Right atrium auricular region (tissue), 2 donors: Measurements from ENCODE around the gene RTKN2. TPM values are rescaled to one million over a fixed set of nuclear protein-coding genes. Genes with fewer than 3 reads are reported as not detected.

Experiments
- DNase-seq: peaks from one replicate; pipeline ENCODE4 v3.0.0-alpha.2; 2019; ENCODE audit warnings: low spot score
- H3K27ac ChIP-seq, 2 donors: fragments of 200-600 bp; sonication (generic); 1 replicate in 1 of 2; 2 replicates in 1 of 2; pipeline ENCODE4 v1.5.1; 2016 to 2019
- H3K27me3 ChIP-seq, 2 donors: fragments of 200-600 bp; sonication (generic); one replicate each; pipeline versions ENCODE4 v1.5.1 to v1.6.0; 2017 to 2019
- H3K36me3 ChIP-seq: fragments of 200-600 bp; sonication (generic); one replicate; pipeline ENCODE4 v1.5.1; 2016
- H3K4me1 ChIP-seq, 2 donors: fragments of 200-600 bp; sonication (generic); one replicate each; pipeline versions ENCODE4 v1.5.1 to v1.6.0; 2017 to 2019
- H3K4me3 ChIP-seq, 2 donors: fragments of 200-600 bp; sonication (generic); 1 replicate in 1 of 2; 2 replicates in 1 of 2; pipeline ENCODE4 v1.5.1; 2017 to 2019; ENCODE audit warnings: mild to moderate bottlenecking in 1 of 2, moderate library complexity in 1 of 2
- H3K9me3 ChIP-seq, 2 donors: fragments of 200-600 bp; sonication (generic); one replicate each; pipeline ENCODE4 v1.5.1; 2019
- total RNA-seq, 2 donors: library from RNA; depleted of rRNA; stranded (reverse); fragments of >200 nt; gene quantifications; one replicate each; pipeline ENCODE4 v1.1.0, GENCODE V29; 2016
- TF ChIP-seq, protein P1 (sequence below), 2 donors: fragments of 200-600 bp; sonication (generic); IDR thresholded peaks; one replicate each; pipeline ENCODE4 v1.5.1; 2019; ENCODE audit warnings: antibody characterized with exemption in 2 of 2

The RTKN2 gene
- total RNA-seq, 2 donors from 2014 or later: 0.08 to 0.15 TPM

DNA sequence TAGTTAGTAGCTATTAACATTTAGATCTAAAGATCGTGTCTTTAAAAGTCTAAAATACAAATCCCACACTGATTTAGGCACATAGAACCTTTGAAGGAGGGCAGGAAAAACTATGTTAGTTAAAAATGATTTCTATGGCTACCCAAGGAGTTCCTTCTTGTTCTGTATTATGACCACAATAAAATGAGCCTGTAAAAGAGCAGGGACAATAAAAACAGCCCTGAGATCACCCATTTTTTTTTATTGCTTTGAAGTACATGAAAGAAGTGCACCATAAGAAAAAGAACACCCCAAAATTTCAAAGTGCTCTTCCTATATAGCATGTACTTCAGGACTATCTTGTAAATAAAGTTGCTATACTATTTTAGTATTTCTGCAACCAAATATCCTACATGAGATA is 29.8 kb downstream of the RTKN2 start:
- Histone ChIP-seq H3K9me3 (no peaks in the 10 kb centered on the region), H3K27me3 (no peaks in the 10 kb centered on the region), H3K27ac (no peak overlapping the region), H3K4me3 (no peak overlapping the region), H3K36me3 (no peaks in the 10 kb centered on the region), H3K4me1 (peaks cover 0 to 7% of the 10 kb centered on the region in 2 donors)
- no peak for DNase-seq
- TF ChIP-seq, protein P1, sequence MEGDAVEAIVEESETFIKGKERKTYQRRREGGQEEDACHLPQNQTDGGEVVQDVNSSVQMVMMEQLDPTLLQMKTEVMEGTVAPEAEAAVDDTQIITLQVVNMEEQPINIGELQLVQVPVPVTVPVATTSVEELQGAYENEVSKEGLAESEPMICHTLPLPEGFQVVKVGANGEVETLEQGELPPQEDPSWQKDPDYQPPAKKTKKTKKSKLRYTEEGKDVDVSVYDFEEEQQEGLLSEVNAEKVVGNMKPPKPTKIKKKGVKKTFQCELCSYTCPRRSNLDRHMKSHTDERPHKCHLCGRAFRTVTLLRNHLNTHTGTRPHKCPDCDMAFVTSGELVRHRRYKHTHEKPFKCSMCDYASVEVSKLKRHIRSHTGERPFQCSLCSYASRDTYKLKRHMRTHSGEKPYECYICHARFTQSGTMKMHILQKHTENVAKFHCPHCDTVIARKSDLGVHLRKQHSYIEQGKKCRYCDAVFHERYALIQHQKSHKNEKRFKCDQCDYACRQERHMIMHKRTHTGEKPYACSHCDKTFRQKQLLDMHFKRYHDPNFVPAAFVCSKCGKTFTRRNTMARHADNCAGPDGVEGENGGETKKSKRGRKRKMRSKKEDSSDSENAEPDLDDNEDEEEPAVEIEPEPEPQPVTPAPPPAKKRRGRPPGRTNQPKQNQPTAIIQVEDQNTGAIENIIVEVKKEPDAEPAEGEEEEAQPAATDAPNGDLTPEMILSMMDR (IDR thresholded peaks at IDR 0.05): no peak

DNA sequence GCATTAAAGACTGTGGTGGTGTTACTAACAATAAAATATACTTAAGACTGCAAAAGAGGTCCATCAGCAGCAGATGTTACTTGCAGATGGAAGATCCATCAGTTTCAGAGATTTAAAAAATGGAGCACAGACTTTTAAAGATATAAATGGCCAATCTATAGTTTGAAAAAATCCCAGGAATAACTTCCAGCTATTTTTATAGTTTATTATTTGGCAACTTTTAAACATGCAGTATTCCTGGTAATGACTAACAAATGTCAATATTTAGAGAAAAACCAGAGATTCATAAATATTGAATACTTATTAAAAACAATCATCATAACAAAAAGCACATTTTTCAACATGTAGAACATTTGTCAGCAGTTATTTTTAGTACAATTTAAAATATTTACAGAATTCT is 30.7 kb downstream of the RTKN2 start:
- DNase-seq: no peak
- Histone ChIP-seq H3K27me3 (no peaks in the 10 kb centered on the region), H3K36me3 (no peaks in the 10 kb centered on the region), H3K4me1 (no peaks in the 10 kb centered on the region), H3K4me3 (no peak overlapping the region), H3K9me3 (no peaks in the 10 kb centered on the region), H3K27ac (no peak overlapping the region)
- TF ChIP-seq, protein P1 (IDR thresholded peaks at IDR 0.05): no peak

DNA sequence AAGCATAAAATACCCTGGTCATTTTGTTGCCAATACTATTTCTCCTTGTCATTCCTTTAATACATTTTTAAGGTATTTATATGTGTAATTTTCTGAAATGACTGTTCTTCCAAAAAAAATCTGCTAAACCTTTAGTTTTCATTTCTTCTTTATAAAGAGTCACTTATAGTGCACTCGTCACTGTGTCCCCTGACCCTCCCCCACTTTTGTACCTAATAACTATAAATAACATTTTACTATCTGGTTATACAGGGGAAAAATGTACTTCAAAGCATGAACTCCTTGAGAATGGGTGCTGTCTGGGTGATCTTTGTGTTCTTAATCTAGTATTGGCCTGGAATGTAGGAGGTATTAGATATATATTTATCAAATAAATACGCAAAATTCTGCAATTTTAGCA is 31.1 kb downstream of the RTKN2 start:
- Histone ChIP-seq H3K9me3 (no peaks in the 10 kb centered on the region), H3K36me3 (no peaks in the 10 kb centered on the region), H3K4me3 (no peak overlapping the region), H3K27me3 (no peaks in the 10 kb centered on the region), H3K4me1 (no peaks in the 10 kb centered on the region), H3K27ac (no peak overlapping the region)
- no peak for DNase-seq
- TF ChIP-seq, protein P1 (IDR thresholded peaks at IDR 0.05): no peak

DNA sequence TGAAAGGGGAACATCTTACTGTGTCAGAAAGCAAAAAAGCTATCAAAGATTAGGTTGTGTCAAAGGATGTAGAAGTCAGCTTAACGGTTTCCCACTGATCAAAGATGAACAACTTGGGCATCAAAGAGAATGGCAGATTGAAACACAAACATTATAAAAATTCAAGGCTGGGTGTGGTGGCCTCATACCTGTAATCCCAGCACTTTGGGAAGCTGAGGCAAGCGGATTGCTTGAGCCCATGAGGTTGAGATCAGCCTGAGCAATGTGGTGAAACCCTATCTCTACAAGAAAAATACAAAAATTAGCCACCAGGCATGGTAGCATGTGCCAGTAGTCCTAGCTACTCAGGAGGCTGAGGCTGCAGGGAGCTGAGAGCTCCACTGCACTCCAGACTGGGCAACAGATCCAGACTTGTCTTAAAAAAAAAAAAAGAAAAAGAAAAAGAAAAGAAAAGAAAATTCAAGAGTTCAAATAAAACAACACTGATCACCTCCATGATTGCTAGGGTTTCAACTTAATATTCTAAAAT is 34.5 kb downstream of the RTKN2 start:
- no peaks in the 10 kb centered on the region for H3K4me1 ChIP-seq
- DNase-seq: no peak
- H3K27ac ChIP-seq: no peak overlapping the region
- no peak overlapping the region for H3K4me3 ChIP-seq
- H3K27me3 ChIP-seq: no peaks in the 10 kb centered on the region
- no peaks in the 10 kb centered on the region for H3K9me3 ChIP-seq
- H3K36me3 ChIP-seq: no peaks in the 10 kb centered on the region
- TF ChIP-seq, protein P1 (IDR thresholded peaks at IDR 0.05): no peak

DNA sequence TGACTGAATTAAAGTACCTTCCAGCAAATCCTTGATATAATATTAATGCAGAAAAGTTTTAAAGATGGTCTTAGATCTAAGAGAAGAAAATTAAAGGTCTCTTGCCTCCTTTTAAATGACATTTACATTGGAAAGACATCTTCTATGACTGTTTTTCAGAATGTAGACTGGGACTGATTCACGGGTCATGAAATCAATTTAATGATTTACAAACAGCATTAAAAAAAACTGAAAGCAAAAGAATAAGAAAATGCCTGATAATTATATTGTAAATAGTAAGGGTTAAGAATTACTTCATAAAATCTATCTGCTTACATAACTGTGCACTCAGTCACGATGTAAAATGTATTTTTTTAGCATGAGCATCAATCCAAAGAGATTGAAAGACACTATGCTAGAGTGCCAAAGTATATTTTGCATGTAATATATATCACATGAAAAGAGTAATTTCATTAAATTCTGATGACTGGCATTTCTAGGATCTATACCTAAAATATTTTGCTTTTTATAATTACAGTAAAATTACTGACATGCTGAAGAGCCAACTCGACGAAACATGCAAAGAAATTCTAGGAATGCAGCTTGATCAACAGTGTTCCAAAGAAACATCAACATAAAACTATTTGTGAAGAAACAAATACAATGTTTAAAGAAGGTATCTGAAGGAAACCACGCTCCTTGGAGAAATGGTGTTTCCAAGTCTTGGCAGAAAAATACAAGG is 35.1 kb downstream of the RTKN2 start:
- no peak for DNase-seq
- H3K9me3 ChIP-seq: no peaks in the 10 kb centered on the region
- H3K27me3 ChIP-seq: no peaks in the 10 kb centered on the region
- H3K36me3 ChIP-seq: no peaks in the 10 kb centered on the region
- H3K4me1 ChIP-seq: no peaks in the 10 kb centered on the region
- no peak overlapping the region for H3K27ac ChIP-seq
- H3K4me3 ChIP-seq: no peak overlapping the region
- TF ChIP-seq, protein P1 (IDR thresholded peaks at IDR 0.05): no peak

DNA sequence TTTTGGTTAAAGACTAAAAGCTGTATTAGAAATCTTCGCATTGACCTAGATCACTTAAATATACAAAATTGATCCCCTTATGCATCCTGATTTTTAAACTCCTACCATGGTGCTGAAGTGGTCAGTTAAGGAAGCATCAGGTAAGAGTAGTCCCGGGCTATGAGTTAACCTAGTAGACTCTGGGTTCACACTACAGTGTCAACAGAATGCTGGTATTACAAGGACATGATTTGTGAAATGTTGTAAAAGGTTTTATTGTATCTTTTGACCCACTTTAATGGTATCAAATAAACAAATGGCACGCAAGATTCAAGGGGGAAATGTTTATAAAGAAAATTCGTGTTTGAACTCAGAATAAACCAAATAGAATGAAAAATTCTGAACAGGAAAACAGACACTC is 36.8 kb downstream of the RTKN2 start:
- Histone ChIP-seq H3K36me3 (no peaks in the 10 kb centered on the region), H3K4me1 (no peaks in the 10 kb centered on the region), H3K9me3 (no peaks in the 10 kb centered on the region), H3K4me3 (no peak overlapping the region), H3K27ac (no peak overlapping the region), H3K27me3 (no peaks in the 10 kb centered on the region)
- TF ChIP-seq, protein P1 (IDR thresholded peaks at IDR 0.05): no peak
- DNase-seq: no peak
